Parathyroid adenoma (tissue), 2 donors: ENCODE results near the gene CALR3.
"Not testable (repeated sequence)": the region's sequence is repeated elsewhere in the genome, so short reads cannot be mapped to it uniquely, and the experiment has no call there.

Experiments
- H2AFZ ChIP-seq: fragments of 300-600 bp; sonication (generic); one replicate; pipeline ENCODE4 v1.7.0; 2017; ENCODE audit warnings: antibody characterized with exemption, mild to moderate bottlenecking
- H3K27ac ChIP-seq: fragments of 300-600 bp; sonication (generic); one replicate; pipeline ENCODE4 v1.7.0; 2017
- H3K27me3 ChIP-seq: fragments of 300-600 bp; sonication (generic); one replicate; pipeline ENCODE4 v1.7.0; 2017; ENCODE audit warnings: low read length; ENCODE audit not compliant: control insufficient read depth, insufficient read depth
- H3K36me3 ChIP-seq: fragments of 300-600 bp; sonication (generic); one replicate; pipeline ENCODE4 v1.7.0; 2017; ENCODE audit warnings: low read length; ENCODE audit not compliant: control insufficient read depth, insufficient read depth
- H3K4me1 ChIP-seq: fragments of 300-600 bp; sonication (generic); one replicate; pipeline ENCODE4 v1.7.0; 2017; ENCODE audit warnings: control low read depth
- H3K4me2 ChIP-seq: fragments of 300-600 bp; sonication (generic); one replicate; pipeline ENCODE4 v1.7.0; 2017; ENCODE audit warnings: low read length
- H3K4me3 ChIP-seq: fragments of 300-600 bp; sonication (generic); one replicate; pipeline ENCODE4 v1.7.0; 2017; ENCODE audit warnings: low read depth, low read length
- H3K79me2 ChIP-seq: fragments of 300-600 bp; sonication (generic); one replicate; pipeline ENCODE4 v1.7.0; 2017; ENCODE audit warnings: control low read depth
- H3K9ac ChIP-seq: fragments of 300-600 bp; sonication (generic); one replicate; pipeline ENCODE4 v1.7.0; 2017; ENCODE audit warnings: mild to moderate bottlenecking
- H3K9me3 ChIP-seq: fragments of 300-600 bp; sonication (generic); one replicate; pipeline ENCODE4 v1.7.0; 2017; ENCODE audit warnings: low read length; ENCODE audit not compliant: control insufficient read depth
- TF ChIP-seq, protein P1 (sequence below): fragments of 300-600 bp; sonication (generic); IDR thresholded peaks from one replicate; pipeline ENCODE4 v1.7.0; 2017; ENCODE audit warnings: antibody characterized with exemption, mild to moderate bottlenecking
- donor health status: primary hyperparathyroidism.

The CALR3 gene

GRCh38 chr19:16470911-16471811 is 24.8 kb downstream of the CALR3 start:
- Histone ChIP-seq H3K4me3 (peak overlapping the region; percentile 64), H3K36me3 (no peaks in the 10 kb centered on the region), H2AFZ (peak overlapping the region; percentile 69), H3K79me2 (peaks cover 51% of the 10 kb centered on the region), H3K4me1 (peaks cover 11% of the 10 kb centered on the region), H3K27me3 (no peaks in the 10 kb centered on the region), H3K9ac (peak overlapping the region; percentile 76), H3K9me3 (no peaks in the 10 kb centered on the region), H3K27ac (peak overlapping the region; percentile 29), H3K4me2 (peak overlapping the region; percentile 77)
- TF ChIP-seq, protein P1, sequence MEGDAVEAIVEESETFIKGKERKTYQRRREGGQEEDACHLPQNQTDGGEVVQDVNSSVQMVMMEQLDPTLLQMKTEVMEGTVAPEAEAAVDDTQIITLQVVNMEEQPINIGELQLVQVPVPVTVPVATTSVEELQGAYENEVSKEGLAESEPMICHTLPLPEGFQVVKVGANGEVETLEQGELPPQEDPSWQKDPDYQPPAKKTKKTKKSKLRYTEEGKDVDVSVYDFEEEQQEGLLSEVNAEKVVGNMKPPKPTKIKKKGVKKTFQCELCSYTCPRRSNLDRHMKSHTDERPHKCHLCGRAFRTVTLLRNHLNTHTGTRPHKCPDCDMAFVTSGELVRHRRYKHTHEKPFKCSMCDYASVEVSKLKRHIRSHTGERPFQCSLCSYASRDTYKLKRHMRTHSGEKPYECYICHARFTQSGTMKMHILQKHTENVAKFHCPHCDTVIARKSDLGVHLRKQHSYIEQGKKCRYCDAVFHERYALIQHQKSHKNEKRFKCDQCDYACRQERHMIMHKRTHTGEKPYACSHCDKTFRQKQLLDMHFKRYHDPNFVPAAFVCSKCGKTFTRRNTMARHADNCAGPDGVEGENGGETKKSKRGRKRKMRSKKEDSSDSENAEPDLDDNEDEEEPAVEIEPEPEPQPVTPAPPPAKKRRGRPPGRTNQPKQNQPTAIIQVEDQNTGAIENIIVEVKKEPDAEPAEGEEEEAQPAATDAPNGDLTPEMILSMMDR, result no peak

DNA sequence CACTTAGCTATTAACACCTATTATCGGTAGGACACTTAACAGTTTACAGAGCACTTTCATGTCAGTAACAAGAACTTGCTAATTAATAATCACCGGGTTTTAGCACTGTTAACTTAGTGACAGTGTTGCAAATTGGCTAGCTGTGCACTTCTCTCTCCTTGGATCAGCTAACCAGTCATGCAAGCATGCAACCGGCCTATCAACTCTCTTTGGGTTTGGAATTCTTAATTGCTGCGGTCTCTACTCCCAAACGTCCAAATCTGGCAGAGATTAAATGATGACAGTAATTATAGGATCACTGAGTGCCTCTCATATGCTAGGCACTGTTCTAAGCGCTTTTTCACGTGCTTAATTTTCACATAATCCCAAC is 25.4 kb downstream of the CALR3 start:
- H3K9me3 ChIP-seq, result no peaks in the 10 kb centered on the region
- H2AFZ ChIP-seq, result no peak overlapping the region
- H3K4me1 ChIP-seq, result peaks cover 11% of the 10 kb centered on the region
- H3K4me3 ChIP-seq, result peak overlapping the region; percentile 64
- TF ChIP-seq, protein P1, result no peak
- peak overlapping the region; percentile 29 for H3K27ac ChIP-seq
- H3K79me2 ChIP-seq, result peaks cover 56% of the 10 kb centered on the region
- peak overlapping the region; percentile 77 for H3K4me2 ChIP-seq
- H3K36me3 ChIP-seq, result no peaks in the 10 kb centered on the region
- no peaks in the 10 kb centered on the region for H3K27me3 ChIP-seq
- H3K9ac ChIP-seq, result no peak overlapping the region

- H3K4me3 ChIP-seq, result no peak overlapping the region
- no peaks in the 10 kb centered on the region for H3K36me3 ChIP-seq
- peak overlapping the region; percentile 12 for H3K4me2 ChIP-seq
- peaks cover 86% of the 10 kb centered on the region for H3K79me2 ChIP-seq
- H3K9ac ChIP-seq, result no peak overlapping the region
- peaks cover 27% of the 10 kb centered on the region for H3K4me1 ChIP-seq
- TF ChIP-seq, protein P1, result no peak
- no peak overlapping the region for H2AFZ ChIP-seq
- H3K27ac ChIP-seq, result no peak overlapping the region
- H3K27me3 ChIP-seq, result no peaks in the 10 kb centered on the region
- no peaks in the 10 kb centered on the region for H3K9me3 ChIP-seq
Observed at GRCh38 chr19:16467581-16467980, 28.4 kb downstream of the CALR3 start.

DNA sequence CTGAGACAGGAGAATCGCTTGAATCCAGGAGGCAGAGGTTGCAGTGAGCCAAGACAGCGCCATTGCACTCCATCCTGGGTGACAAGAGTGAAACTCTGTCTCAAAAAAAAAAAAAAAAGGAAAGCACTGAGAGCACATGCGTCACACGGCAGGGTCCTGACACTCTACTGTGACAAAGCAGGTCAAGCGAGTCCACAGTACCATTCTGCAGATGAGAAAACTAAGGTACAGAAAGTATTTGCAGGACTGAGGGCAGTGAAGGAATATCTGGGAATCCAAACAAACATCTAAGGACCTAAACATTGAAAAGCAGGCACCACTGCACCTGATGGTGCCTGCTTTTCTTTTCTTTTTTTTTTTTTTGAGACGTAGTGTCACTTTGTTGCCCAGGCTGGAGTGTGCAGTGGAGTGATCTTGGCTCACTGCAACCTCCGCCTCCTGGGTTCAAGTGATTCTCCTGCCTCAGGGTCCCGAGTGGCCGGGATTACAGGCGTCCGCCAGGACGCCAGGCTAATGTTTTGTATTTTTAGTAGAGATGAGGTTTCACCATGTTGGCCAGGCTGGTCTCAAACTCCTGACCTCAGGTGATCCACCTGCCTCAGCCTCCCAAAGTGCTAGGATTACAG is 29.1 kb downstream of the CALR3 start:
- H3K9ac ChIP-seq, result not testable (repeated sequence)
- peaks cover 27% of the 10 kb centered on the region for H3K4me1 ChIP-seq

GRCh38 chr19:16465239-16465638 is 30.7 kb downstream of the CALR3 start:
- TF ChIP-seq, protein P1, result no peak
- Histone ChIP-seq H2AFZ (no peak overlapping the region), H3K9me3 (no peaks in the 10 kb centered on the region), H3K27me3 (no peaks in the 10 kb centered on the region), H3K79me2 (peaks cover 93% of the 10 kb centered on the region), H3K4me3 (no peak overlapping the region), H3K4me2 (no peak overlapping the region), H3K36me3 (no peaks in the 10 kb centered on the region), H3K4me1 (peaks cover 19% of the 10 kb centered on the region), H3K9ac (no peak overlapping the region), H3K27ac (no peak overlapping the region)

More for the DNA sequence above, 29.1 kb downstream of the CALR3 start:
- H3K79me2 ChIP-seq, result peaks cover 92% of the 10 kb centered on the region
- H3K4me2 ChIP-seq, H3K27me3 ChIP-seq, H3K9me3 ChIP-seq, H2AFZ ChIP-seq, H3K36me3 ChIP-seq, H3K4me3 ChIP-seq, H3K27ac ChIP-seq: not testable (repeated sequence)
